ENCODE results near the gene KCNG4.

The KCNG4 gene

DNA sequence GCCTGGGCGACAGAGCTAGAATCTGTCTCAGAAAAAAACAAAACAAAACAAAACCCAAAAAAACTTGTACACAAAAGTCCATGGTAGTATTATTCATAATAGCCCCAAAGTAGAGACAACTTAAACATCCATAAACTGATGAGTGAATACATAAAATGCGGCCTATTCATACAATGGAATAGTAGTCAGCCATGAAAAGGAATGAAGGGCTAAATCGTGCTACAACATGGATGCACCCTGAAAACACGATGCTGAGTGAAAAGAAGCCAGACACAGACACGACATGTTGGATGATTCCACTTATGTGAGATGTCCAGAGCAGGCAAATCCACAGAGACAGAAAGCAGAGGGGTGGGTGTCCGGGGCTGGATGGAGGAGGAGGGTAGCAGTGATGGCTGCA, 12.3 kb downstream of the KCNG4 start:
- CTCF ChIA-PET, result interaction anchor here (1.0 kb wide), 1 partner anchor 9 kb away, joined by 3 read pairs; no protein-coding TSS in a partner anchor
- TF ChIP-seq, protein P1, sequence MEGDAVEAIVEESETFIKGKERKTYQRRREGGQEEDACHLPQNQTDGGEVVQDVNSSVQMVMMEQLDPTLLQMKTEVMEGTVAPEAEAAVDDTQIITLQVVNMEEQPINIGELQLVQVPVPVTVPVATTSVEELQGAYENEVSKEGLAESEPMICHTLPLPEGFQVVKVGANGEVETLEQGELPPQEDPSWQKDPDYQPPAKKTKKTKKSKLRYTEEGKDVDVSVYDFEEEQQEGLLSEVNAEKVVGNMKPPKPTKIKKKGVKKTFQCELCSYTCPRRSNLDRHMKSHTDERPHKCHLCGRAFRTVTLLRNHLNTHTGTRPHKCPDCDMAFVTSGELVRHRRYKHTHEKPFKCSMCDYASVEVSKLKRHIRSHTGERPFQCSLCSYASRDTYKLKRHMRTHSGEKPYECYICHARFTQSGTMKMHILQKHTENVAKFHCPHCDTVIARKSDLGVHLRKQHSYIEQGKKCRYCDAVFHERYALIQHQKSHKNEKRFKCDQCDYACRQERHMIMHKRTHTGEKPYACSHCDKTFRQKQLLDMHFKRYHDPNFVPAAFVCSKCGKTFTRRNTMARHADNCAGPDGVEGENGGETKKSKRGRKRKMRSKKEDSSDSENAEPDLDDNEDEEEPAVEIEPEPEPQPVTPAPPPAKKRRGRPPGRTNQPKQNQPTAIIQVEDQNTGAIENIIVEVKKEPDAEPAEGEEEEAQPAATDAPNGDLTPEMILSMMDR (IDR thresholded peaks at IDR 0.05; ENCODE audit: control extremely low read depth, extremely low read depth, low read depth, missing control alignments), result no peak
- POLR2A ChIA-PET, result no interaction called here
- no peak for DNase-seq (ENCODE audit: extremely low spot score)

DNA sequence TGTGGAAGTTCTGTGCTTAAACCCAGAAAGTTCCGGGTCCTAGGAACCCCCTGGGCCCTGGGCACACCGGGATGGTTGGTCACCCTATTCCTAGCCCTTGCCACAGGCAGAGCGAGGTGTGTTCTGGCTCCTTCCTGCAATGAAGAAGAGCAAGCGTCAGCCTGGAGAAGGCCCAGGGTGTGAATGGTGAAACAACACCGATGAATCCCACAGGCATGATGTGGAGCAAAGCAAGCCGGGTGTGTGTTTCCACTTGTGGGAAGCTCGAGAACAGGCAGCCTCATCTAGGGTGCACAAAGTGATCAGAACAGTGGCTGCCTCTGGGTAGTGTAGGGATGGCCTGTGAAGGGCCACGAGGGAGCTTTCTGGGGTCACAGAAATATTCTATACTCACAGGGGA, 13.8 kb downstream of the KCNG4 start:
- DNase-seq (ENCODE audit: extremely low spot score), result no peak
- ChIA-PET CTCF (interaction anchor here (0.6 kb wide), 1 partner anchor 19 kb away, joined by 3 read pairs; no protein-coding TSS in a partner anchor), POLR2A (no interaction called here)
- TF ChIP-seq, protein P1 (IDR thresholded peaks at IDR 0.05; ENCODE audit: control extremely low read depth, extremely low read depth, low read depth, missing control alignments), result no peak

DNA sequence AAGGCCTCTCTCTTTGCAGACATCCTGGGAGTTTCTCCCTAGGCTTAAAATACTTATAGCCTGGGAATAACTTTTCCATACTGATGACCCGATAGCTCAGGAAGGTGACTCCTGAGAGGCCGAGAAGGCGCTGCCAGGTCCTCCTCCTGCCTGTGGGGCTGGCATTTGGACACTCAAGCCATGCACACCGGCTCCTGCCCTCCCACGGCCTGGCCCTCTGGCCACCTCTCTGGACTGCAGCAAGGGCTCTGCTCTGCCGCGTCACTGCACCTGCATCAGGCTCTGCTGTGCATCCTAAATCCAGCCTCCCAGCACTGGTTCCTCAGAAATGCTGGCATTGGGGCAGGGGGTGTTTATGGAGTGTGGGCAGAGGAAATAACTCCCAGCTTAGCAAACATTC, 14.2 kb downstream of the KCNG4 start:
- POLR2A ChIA-PET, result no interaction called here
- TF ChIP-seq, protein P1 (IDR thresholded peaks at IDR 0.05; ENCODE audit: control extremely low read depth, extremely low read depth, low read depth, missing control alignments), result no peak
- DNase-seq (ENCODE audit: extremely low spot score), result no peak
- CTCF ChIA-PET, result no interaction called here

DNA sequence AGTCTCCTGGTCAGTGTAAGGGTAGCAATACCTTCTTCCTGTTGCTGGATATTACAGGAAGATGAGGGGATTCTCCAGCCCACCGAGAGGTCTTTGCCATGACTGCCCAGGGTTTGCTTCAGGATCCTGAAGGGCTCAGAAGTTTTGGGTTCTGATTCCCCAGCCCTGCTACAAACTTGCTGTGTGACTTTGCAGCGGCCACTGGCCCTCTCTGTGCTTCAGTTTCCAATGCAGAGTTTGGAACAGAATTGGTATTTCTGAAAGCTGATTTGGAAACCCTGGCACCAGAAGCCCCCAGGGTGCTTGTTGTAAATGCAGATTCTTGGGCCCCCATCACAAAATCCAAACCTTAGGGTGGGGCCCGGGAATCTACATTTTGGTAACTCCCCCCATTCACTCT, 14.7 kb downstream of the KCNG4 start:
- no peak for DNase-seq (ENCODE audit: extremely low spot score)
- ChIA-PET POLR2A (no interaction called here), CTCF (no interaction called here)
- TF ChIP-seq, protein P1 (IDR thresholded peaks at IDR 0.05; ENCODE audit: control extremely low read depth, extremely low read depth, low read depth, missing control alignments), result no peak

DNA sequence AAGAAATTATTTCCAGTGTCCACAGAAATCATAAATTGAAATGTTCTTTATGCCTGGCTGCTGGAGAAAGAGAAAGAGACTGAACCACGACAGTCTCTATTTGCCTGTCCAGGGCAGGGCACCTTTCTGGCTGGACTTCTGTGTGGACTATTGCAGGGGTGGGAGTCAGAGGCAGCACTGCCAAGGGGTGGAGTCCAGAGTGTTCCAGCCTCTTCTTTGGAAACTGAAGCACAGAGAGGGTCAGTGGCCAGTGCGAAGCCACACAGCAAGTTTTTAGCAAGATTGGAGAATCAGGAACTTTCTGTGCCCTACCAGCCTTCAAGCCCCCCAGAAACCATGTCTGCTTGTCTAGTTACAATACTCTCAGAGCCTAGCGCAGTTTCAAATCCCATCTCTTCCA, 15.3 kb downstream of the KCNG4 start:
- TF ChIP-seq, protein P1 (IDR thresholded peaks at IDR 0.05; ENCODE audit: control extremely low read depth, extremely low read depth, low read depth, missing control alignments), result no peak
- POLR2A ChIA-PET, result no interaction called here
- CTCF ChIA-PET, result no interaction called here
- DNase-seq (ENCODE audit: extremely low spot score), result no peak

DNA sequence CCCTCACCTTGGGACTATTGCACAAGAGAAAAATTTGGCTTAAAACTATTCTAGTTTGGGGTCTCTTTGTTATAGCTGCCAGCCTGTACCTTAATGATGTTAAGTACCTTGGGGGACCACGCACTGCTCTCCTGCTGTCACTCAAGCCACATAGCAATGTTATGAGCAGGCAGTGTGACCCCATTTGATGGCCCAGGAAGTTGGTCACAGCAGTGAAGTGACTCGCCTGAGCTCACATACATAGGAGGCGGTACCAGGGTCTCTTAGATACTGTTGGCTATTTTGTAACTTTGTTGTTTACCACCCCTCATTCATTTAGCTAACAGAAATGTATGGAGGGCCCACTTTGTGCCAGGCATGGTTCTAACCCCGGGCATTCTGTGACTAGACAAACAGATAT, 16.4 kb downstream of the KCNG4 start:
- no peak for DNase-seq (ENCODE audit: extremely low spot score)
- TF ChIP-seq, protein P1 (IDR thresholded peaks at IDR 0.05; ENCODE audit: control extremely low read depth, extremely low read depth, low read depth, missing control alignments), result no peak
- ChIA-PET CTCF (interaction anchor here (1.5 kb wide), 1 partner anchor 9 kb away, joined by 5 read pairs; no protein-coding TSS in a partner anchor), POLR2A (no interaction called here)

DNA sequence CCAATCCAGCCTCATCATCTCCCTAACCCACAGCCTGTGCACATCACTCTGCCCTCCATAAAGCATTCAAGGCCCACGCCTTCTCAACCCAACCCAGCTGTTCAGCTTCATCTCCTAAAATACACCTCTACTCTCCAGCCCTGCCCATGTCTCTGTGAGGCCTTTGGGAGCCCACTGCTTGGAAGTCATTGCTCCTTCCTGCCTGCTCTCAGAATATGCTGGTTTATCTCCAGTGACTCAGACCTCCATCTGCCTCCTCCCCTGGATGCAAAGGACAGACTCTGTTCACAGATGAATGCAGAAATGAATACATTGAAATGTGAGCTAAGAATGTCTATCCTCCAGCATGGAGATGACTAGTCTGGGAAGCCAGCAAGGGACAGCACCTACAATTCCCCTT, 19.0 kb downstream of the KCNG4 start:
- TF ChIP-seq, protein P1 (IDR thresholded peaks at IDR 0.05; ENCODE audit: control extremely low read depth, extremely low read depth, low read depth, missing control alignments), result no peak
- DNase-seq (ENCODE audit: extremely low spot score), result no peak
- ChIA-PET CTCF (no interaction called here), POLR2A (no interaction called here)
